Immature natural killer cell (primary cell): ENCODE data around the gene TSPAN15. TPM values are rescaled to one million over a fixed set of nuclear protein-coding genes. Genes with fewer than 3 reads are reported as not detected.
"Not testable (repeated sequence)": the region's sequence is repeated elsewhere in the genome, so short reads cannot be mapped to it uniquely, and the experiment has no call there.

Experiments
- DNase-seq, 3 donors: peaks; one replicate each; pipeline ENCODE4 v3.0.0; 2022; ENCODE audit warnings: mixed read lengths in 1 of 3
- H3K27ac Mint-ChIP-seq, 6 donors: one replicate each; pipeline ENCODE4 v1.8.0; 2020; ENCODE audit warnings: mixed read lengths in 6 of 6, mild to moderate bottlenecking in 5 of 6, inconsistent platforms in 4 of 6, moderate library complexity in 3 of 6
- H3K27me3 Mint-ChIP-seq, 3 donors: one replicate each; pipeline ENCODE4 v1.8.0; 2020 to 2021; ENCODE audit warnings: low read depth in 3 of 3, mild to moderate bottlenecking in 3 of 3, mixed read lengths in 3 of 3, moderate library complexity in 3 of 3, inconsistent platforms in 1 of 3
- H3K36me3 Mint-ChIP-seq, 3 donors: one replicate each; pipeline ENCODE4 v1.8.0; 2020; ENCODE audit warnings: mixed read lengths in 3 of 3, inconsistent platforms in 2 of 3, mild to moderate bottlenecking in 2 of 3
- H3K4me1 Mint-ChIP-seq, 2 donors: one replicate each; pipeline ENCODE4 v1.8.0; 2020; ENCODE audit warnings: inconsistent platforms in 2 of 2, mild to moderate bottlenecking in 2 of 2, mixed read lengths in 2 of 2, moderate library complexity in 1 of 2
- H3K4me3 Mint-ChIP-seq, 5 donors: one replicate each; pipeline ENCODE4 v1.8.0; 2020; ENCODE audit warnings: mild to moderate bottlenecking in 5 of 5, mixed read lengths in 5 of 5, inconsistent platforms in 3 of 5, moderate library complexity in 3 of 5
- H3K9me3 Mint-ChIP-seq, 6 donors: one replicate each; pipeline ENCODE4 v1.8.0; 2020; ENCODE audit warnings: mild to moderate bottlenecking in 6 of 6, mixed read lengths in 6 of 6, inconsistent platforms in 4 of 6, moderate library complexity in 3 of 6
- polyA plus RNA-seq, 3 donors: library from polyadenylated mRNA; unstranded; fragments of 300-500 nt; fragmentation: Illumina TruSeq; gene quantifications; one replicate each; pipeline ENCODE4 v1.2.3, GENCODE V29; 2021

Gene TSPAN15
- polyA plus RNA-seq, 3 donors from 2014 or later, result 0.39 to 2.4 TPM; not detected in 1

GRCh38 chr10:69481305-69481704 is 30.0 kb downstream of the TSPAN15 start:
- H3K36me3 Mint-ChIP-seq, result no peaks in the 10 kb centered on the region
- H3K9me3 Mint-ChIP-seq, result peaks cover 0 to 3% (median 0%) of the 10 kb centered on the region in 6 donors
- no peak overlapping the region for H3K27ac Mint-ChIP-seq
- no peak overlapping the region for H3K4me3 Mint-ChIP-seq
- H3K27me3 Mint-ChIP-seq, result peaks cover 1 to 6% (median 1%) of the 10 kb centered on the region in 3 donors
- no peak for DNase-seq
- H3K4me1 Mint-ChIP-seq, result no peaks in the 10 kb centered on the region

GRCh38 chr10:69481811-69482524 is 30.7 kb downstream of the TSPAN15 start:
- Mint-ChIP-seq H3K27me3 (peaks cover 1 to 6% (median 3%) of the 10 kb centered on the region in 3 donors), H3K27ac (no peak overlapping the region), H3K4me1 (no peaks in the 10 kb centered on the region), H3K36me3 (no peaks in the 10 kb centered on the region), H3K9me3 (peaks cover 0 to 3% (median 0%) of the 10 kb centered on the region in 6 donors), H3K4me3 (no peak overlapping the region)
- no peak for DNase-seq

GRCh38 chr10:69483963-69484362 is 32.7 kb downstream of the TSPAN15 start:
- H3K4me3 Mint-ChIP-seq, result no peak overlapping the region
- H3K9me3 Mint-ChIP-seq, result peaks cover 6 to 14% (median 10%) of the 10 kb centered on the region in 6 donors
- H3K4me1 Mint-ChIP-seq, result no peaks in the 10 kb centered on the region
- H3K27ac Mint-ChIP-seq, result no peak overlapping the region
- peaks cover 1 to 4% (median 1%) of the 10 kb centered on the region in 3 donors for H3K27me3 Mint-ChIP-seq
- no peak for DNase-seq
- H3K36me3 Mint-ChIP-seq, result peaks cover 5 to 12% (median 10%) of the 10 kb centered on the region in 3 donors

GRCh38 chr10:69484736-69485135 is 33.5 kb downstream of the TSPAN15 start:
- Mint-ChIP-seq H3K4me3 (no peak overlapping the region), H3K4me1 (no peaks in the 10 kb centered on the region), H3K27me3 (peaks cover 1 to 4% (median 1%) of the 10 kb centered on the region in 3 donors), H3K36me3 (peaks cover 5 to 12% (median 10%) of the 10 kb centered on the region in 3 donors), H3K27ac (no peak overlapping the region), H3K9me3 (peaks cover 6 to 14% (median 10%) of the 10 kb centered on the region in 6 donors)
- DNase-seq, result no peak

- Mint-ChIP-seq H3K9me3 (peaks cover 6 to 14% (median 10%) of the 10 kb centered on the region in 6 donors), H3K27ac (no peak overlapping the region), H3K4me1 (no peaks in the 10 kb centered on the region), H3K36me3 (peaks cover 5 to 12% (median 10%) of the 10 kb centered on the region in 3 donors), H3K27me3 (peaks cover 2 to 8% (median 2%) of the 10 kb centered on the region in 3 donors), H3K4me3 (no peak overlapping the region)
- no peak for DNase-seq
Observed at GRCh38 chr10:69486922-69487730, 35.9 kb downstream of the TSPAN15 start.

- not testable (repeated sequence) for DNase-seq, H3K27me3 Mint-ChIP-seq, H3K4me1 Mint-ChIP-seq, H3K27ac Mint-ChIP-seq, H3K4me3 Mint-ChIP-seq
- peaks cover 5 to 12% (median 10%) of the 10 kb centered on the region in 3 donors for H3K36me3 Mint-ChIP-seq
- peaks cover 6 to 14% (median 10%) of the 10 kb centered on the region in 6 donors for H3K9me3 Mint-ChIP-seq
Observed at GRCh38 chr10:69488149-69488844, 37.0 kb downstream of the TSPAN15 start.

GRCh38 chr10:69488856-69489255 is 37.6 kb downstream of the TSPAN15 start:
- not testable (repeated sequence) for H3K4me1 Mint-ChIP-seq, DNase-seq, H3K27ac Mint-ChIP-seq, H3K4me3 Mint-ChIP-seq, H3K27me3 Mint-ChIP-seq
- peaks cover 6 to 14% (median 10%) of the 10 kb centered on the region in 6 donors for H3K9me3 Mint-ChIP-seq
- peaks cover 5 to 12% (median 10%) of the 10 kb centered on the region in 3 donors for H3K36me3 Mint-ChIP-seq

- no peak overlapping the region for H3K27ac Mint-ChIP-seq
- H3K4me3 Mint-ChIP-seq, result no peak overlapping the region
- no peak for DNase-seq
- peaks cover 2 to 8% (median 2%) of the 10 kb centered on the region in 3 donors for H3K27me3 Mint-ChIP-seq
- no peaks in the 10 kb centered on the region for H3K4me1 Mint-ChIP-seq
- H3K9me3 Mint-ChIP-seq, result peaks cover 6 to 14% (median 10%) of the 10 kb centered on the region in 6 donors
- peaks cover 5 to 12% (median 10%) of the 10 kb centered on the region in 3 donors for H3K36me3 Mint-ChIP-seq
Observed at GRCh38 chr10:69489506-69490090, 38.3 kb downstream of the TSPAN15 start.

- H3K27me3 Mint-ChIP-seq, result peaks cover 0 to 8% (median 2%) of the 10 kb centered on the region in 3 donors
Observed at GRCh38 chr10:69490876-69491275, 39.6 kb downstream of the TSPAN15 start.

GRCh38 chr10:69491611-69492010 is 40.3 kb downstream of the TSPAN15 start:
- no peak for DNase-seq
- Mint-ChIP-seq H3K27me3 (peaks cover 0 to 8% (median 2%) of the 10 kb centered on the region in 3 donors), H3K27ac (no peak overlapping the region), H3K4me3 (no peak overlapping the region), H3K4me1 (no peaks in the 10 kb centered on the region), H3K36me3 (peaks cover 5 to 12% (median 10%) of the 10 kb centered on the region in 3 donors), H3K9me3 (peaks cover 6 to 14% (median 10%) of the 10 kb centered on the region in 6 donors)

More at GRCh38 chr10:69490876-69491275, 39.6 kb downstream of the TSPAN15 start:
- Mint-ChIP-seq H3K4me3 (no peak overlapping the region), H3K36me3 (peaks cover 5 to 12% (median 10%) of the 10 kb centered on the region in 3 donors), H3K27ac (no peak overlapping the region), H3K4me1 (no peaks in the 10 kb centered on the region), H3K9me3 (peaks cover 6 to 14% (median 10%) of the 10 kb centered on the region in 6 donors)
- DNase-seq, result no peak

GRCh38 chr10:69492091-69492745 is 41.0 kb downstream of the TSPAN15 start:
- no peak for DNase-seq
- Mint-ChIP-seq H3K27ac (no peak overlapping the region), H3K4me3 (no peak overlapping the region), H3K9me3 (peaks cover 6 to 14% (median 10%) of the 10 kb centered on the region in 6 donors), H3K27me3 (peaks cover 0 to 7% (median 2%) of the 10 kb centered on the region in 3 donors), H3K4me1 (no peaks in the 10 kb centered on the region), H3K36me3 (peaks cover 5 to 12% (median 10%) of the 10 kb centered on the region in 3 donors)

- no peak for DNase-seq
- H3K27me3 Mint-ChIP-seq, result peaks cover 0 to 7% (median 2%) of the 10 kb centered on the region in 3 donors
- no peak overlapping the region for H3K4me3 Mint-ChIP-seq
- H3K4me1 Mint-ChIP-seq, result no peaks in the 10 kb centered on the region
- H3K36me3 Mint-ChIP-seq, result peaks cover 5 to 8% (median 8%) of the 10 kb centered on the region in 3 donors
- H3K27ac Mint-ChIP-seq, result no peak overlapping the region
- H3K9me3 Mint-ChIP-seq, result peaks cover 6 to 10% (median 8%) of the 10 kb centered on the region in 6 donors
Observed at GRCh38 chr10:69492746-69493462, 41.6 kb downstream of the TSPAN15 start.
